GM03348 (cell line): ENCODE data around the gene RBM25.
"Not testable (repeated sequence)": the region's sequence is repeated elsewhere in the genome, so short reads cannot be mapped to it uniquely, and the experiment has no call there.

Experiments used
- DNase-seq: peaks from one replicate; pipeline ENCODE4 v3.0.0; 2012; ENCODE audit warnings: low spot score

RBM25 gene

DNA sequence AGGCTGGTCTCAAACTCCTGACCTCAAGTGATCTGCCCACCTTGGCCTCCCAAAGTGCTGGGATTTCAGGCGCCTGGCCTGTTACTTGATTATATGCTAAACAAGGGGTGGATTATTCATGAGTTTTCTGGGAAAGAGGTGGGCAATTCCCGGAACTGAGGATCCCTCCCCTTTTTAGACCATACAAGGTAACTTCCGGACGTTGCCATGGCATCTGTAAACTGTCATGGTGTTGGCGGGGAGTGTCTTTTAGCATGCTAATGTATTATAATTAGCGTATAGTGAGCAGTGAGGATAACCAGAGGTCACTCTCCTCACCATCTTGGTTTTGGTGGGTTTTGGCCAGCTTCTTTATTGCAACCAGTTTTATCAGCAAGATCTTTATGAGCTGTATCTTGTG is 111.5 kb downstream of the RBM25 start:
- DNase-seq, result not testable (repeated sequence)

DNA sequence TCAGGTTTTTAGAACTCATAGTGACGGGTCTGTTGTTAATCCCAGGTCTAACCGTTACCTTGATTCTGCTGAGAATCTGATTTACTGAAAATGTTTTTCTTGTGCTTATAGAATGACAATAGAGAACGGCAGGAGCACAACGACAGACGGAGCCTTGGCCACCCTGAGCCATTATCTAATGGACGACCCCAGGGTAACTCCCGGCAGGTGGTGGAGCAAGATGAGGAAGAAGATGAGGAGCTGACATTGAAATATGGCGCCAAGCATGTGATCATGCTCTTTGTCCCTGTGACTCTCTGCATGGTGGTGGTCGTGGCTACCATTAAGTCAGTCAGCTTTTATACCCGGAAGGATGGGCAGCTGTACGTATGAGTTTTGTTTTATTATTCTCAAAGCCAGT is 112.4 kb downstream of the RBM25 start:
- DNase-seq, result no peak

DNA sequence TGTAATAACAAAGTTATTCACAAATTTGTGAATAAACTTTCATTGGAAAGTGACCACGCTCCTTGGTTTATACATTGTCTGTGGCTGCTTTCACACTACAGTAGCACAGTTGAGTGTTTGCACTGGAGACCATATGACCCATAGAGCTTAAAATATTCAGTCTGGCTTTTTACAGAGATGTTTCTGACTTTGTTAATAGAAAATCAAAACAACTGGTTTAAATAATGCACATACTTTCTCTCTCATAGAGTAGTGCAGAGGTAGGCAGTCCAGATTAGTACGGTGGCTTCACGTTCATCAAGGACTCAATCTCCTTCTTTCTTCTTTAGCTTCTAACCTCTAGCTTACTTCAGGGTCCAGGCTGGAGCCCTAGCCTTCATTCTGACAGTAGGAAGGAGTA is 114.2 kb downstream of the RBM25 start:
- DNase-seq, result no peak

DNA sequence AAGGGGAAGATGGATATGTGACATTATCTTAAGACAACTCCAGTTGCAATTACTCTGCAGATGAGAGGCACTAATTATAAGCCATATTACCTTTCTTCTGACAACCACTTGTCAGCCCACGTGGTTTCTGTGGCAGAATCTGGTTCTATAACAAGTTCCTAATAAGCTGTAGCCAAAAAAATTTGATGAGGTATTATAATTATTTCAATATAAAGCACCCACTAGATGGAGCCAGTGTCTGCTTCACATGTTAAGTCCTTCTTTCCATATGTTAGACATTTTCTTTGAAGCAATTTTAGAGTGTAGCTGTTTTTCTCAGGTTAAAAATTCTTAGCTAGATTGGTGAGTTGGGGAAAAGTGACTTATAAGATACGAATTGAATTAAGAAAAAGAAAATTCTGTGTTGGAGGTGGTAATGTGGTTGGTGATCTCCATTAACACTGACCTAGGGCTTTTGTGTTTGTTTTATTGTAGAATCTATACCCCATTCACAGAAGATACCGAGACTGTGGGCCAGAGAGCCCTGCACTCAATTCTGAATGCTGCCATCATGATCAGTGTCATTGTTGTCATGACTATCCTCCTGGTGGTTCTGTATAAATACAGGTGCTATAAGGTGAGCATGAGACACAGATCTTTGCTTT is 114.9 kb downstream of the RBM25 start:
- DNase-seq, result peak; percentile 57
